BJ (cell line): ENCODE data around the gene STAC. TPM values are rescaled to one million over a fixed set of nuclear protein-coding genes. Genes with fewer than 3 reads are reported as not detected.
"Not testable (repeated sequence)": the region's sequence is repeated elsewhere in the genome, so short reads cannot be mapped to it uniquely, and the experiment has no call there.

Experiments
- CTCF ChIA-PET: fragments of 350-600 bp; formaldehyde crosslinking; extraction: SDS; loops from one replicate; lab custom pipeline; 2021; ENCODE audit warnings: antibody characterized with exemption, inconsistent platforms; lab: Yijun Ruan, JAX
- POLR2A ChIA-PET: fragments of 300-600 bp; sonication (Branson Sonifier 250); formaldehyde crosslinking; extraction: SDS; loops from one replicate; lab custom pipeline; 2021; ENCODE audit warnings: antibody characterized with exemption; lab: Charles Lee
- DNase-seq: peaks from one replicate; pipeline ENCODE4 v3.0.0-alpha.2; 2011; ENCODE audit warnings: low read depth
- H3K27me3 ChIP-seq: 2 replicates; pipeline ENCODE4 v1.6.0; 2011; ENCODE audit warnings: low read length; ENCODE audit not compliant: control insufficient read depth, insufficient read depth
- H3K36me3 ChIP-seq: 2 replicates; pipeline ENCODE4 v1.5.1; 2011; ENCODE audit warnings: low read length; ENCODE audit not compliant: control insufficient read depth, insufficient read depth
- H3K4me3 ChIP-seq: 2 replicates; pipeline ENCODE4 v1.5.1; 2011; ENCODE audit warnings: low read depth, mild to moderate bottlenecking, control low read depth, low read length
- CTCF ChIP-seq: IDR thresholded peaks from 2 replicates; pipeline ENCODE4 v1.5.1; 2011; ENCODE audit warnings: low read depth, mild to moderate bottlenecking, control low read depth, inconsistent platforms, low read length, moderate library complexity; ENCODE audit not compliant: insufficient read depth
- polyA plus RNA-seq: library from polyadenylated mRNA; depleted of rRNA; stranded (reverse); fragments of >200 nt; gene quantifications from 2 replicates; pipeline ENCODE4 v1.2.3, GENCODE V29; 2011

The STAC gene
- polyA plus RNA-seq, 1 experiment = 42.0 TPM

- DNase-seq = no peak
- POLR2A ChIA-PET = no interaction called here
- peaks cover 1% of the 10 kb centered on the region; the same call in 1 of the 2 replicates for H3K36me3 ChIP-seq
- H3K4me3 ChIP-seq = no peak overlapping the region
- no peak for TF ChIP-seq CTCF
- CTCF ChIA-PET = no interaction called here
- H3K27me3 ChIP-seq = no peaks in the 10 kb centered on the region
These were observed 62.9 kb downstream of the STAC start for GRCh38 chr3:36443028-36443686.

- ChIA-PET POLR2A (no interaction called here), CTCF (no interaction called here)
- Histone ChIP-seq H3K4me3 (no peak overlapping the region), H3K27me3 (no peaks in the 10 kb centered on the region), H3K36me3 (peaks cover 1% of the 10 kb centered on the region; the same call in 1 of the 2 replicates)
- DNase-seq = peak; percentile 29
- TF ChIP-seq CTCF = no peak
These were observed 64.6 kb downstream of the STAC start for GRCh38 chr3:36444909-36445308.

- Histone ChIP-seq H3K36me3 (peaks cover 1% of the 10 kb centered on the region; the same call in 1 of the 2 replicates), H3K4me3 (no peak overlapping the region), H3K27me3 (no peaks in the 10 kb centered on the region)
- no peak for TF ChIP-seq CTCF
- DNase-seq = no peak
- CTCF ChIA-PET = interaction anchor here (0.7 kb wide), 1 partner anchor 29 kb away, joined by 3 read pairs; no protein-coding TSS in a partner anchor
- POLR2A ChIA-PET = no interaction called here
These were observed 66.0 kb downstream of the STAC start for GRCh38 chr3:36446276-36446675.

- POLR2A ChIA-PET = interaction anchor here (0.6 kb wide), 1 partner anchor 11 kb away, joined by 3 read pairs; no protein-coding TSS in a partner anchor
- no peak overlapping the region for H3K4me3 ChIP-seq
- TF ChIP-seq CTCF = no peak
- CTCF ChIA-PET = interaction anchor here (1.0 to 1.2 kb wide), 2 partner anchors 21 to 93 kb away, joined by 3 read pairs; no protein-coding TSS in a partner anchor
- H3K27me3 ChIP-seq = no peaks in the 10 kb centered on the region
- peaks cover 1% of the 10 kb centered on the region; the same call in 1 of the 2 replicates for H3K36me3 ChIP-seq
- no peak for DNase-seq
These were observed 66.8 kb downstream of the STAC start for GRCh38 chr3:36447061-36447460.

GRCh38 chr3:36451816-36452215 lies 71.5 kb downstream of the STAC start:
- CTCF ChIA-PET = no interaction called here
- POLR2A ChIA-PET = no interaction called here
- Histone ChIP-seq H3K27me3 (no peaks in the 10 kb centered on the region), H3K36me3 (no peaks in the 10 kb centered on the region; the same call in 1 of the 2 replicates), H3K4me3 (no peak overlapping the region)
- no peak for DNase-seq
- no peak for TF ChIP-seq CTCF

- DNase-seq, H3K27me3 ChIP-seq, H3K36me3 ChIP-seq, H3K4me3 ChIP-seq, POLR2A ChIA-PET, CTCF ChIA-PET: not testable (repeated sequence)
These were observed 72.9 kb downstream of the STAC start for GRCh38 chr3:36453213-36453612.

- DNase-seq, H3K36me3 ChIP-seq, POLR2A ChIA-PET, H3K27me3 ChIP-seq, CTCF ChIA-PET, H3K4me3 ChIP-seq: not testable (repeated sequence)
These were observed 73.6 kb downstream of the STAC start for GRCh38 chr3:36453896-36454295.
